ENCODE data around the gene CCL28. TPM values are rescaled to one million over a fixed set of nuclear protein-coding genes. Genes with fewer than 3 reads are reported as not detected.

Gene CCL28
- total and polyA plus RNA-seq, 2 of the 13 experiments (the other 11 are each of a cell fraction or from before 2014, with no cell fraction given), result 0.03 TPM; not detected in 1

DNA sequence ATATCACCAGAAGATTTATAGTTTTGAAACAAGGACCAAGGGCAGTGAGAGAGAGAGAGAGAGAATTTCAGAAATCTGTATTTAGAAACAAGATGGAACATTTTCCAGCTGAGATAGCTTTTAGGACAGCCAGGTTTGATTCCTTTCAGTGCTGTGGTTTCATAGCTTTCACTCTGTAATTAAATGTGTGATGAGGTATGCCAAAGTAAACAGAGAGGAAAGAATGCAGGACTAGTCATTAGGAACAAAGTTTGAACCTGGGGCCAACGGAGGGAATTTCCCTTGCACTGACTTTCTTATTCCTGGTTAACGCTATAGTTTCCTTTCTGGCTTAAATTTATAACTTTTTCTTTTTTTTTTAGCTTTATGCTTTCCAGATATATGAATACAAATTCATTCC, 10.0 kb upstream of the CCL28 start (continued):
- TF ChIP-seq, protein P1, sequence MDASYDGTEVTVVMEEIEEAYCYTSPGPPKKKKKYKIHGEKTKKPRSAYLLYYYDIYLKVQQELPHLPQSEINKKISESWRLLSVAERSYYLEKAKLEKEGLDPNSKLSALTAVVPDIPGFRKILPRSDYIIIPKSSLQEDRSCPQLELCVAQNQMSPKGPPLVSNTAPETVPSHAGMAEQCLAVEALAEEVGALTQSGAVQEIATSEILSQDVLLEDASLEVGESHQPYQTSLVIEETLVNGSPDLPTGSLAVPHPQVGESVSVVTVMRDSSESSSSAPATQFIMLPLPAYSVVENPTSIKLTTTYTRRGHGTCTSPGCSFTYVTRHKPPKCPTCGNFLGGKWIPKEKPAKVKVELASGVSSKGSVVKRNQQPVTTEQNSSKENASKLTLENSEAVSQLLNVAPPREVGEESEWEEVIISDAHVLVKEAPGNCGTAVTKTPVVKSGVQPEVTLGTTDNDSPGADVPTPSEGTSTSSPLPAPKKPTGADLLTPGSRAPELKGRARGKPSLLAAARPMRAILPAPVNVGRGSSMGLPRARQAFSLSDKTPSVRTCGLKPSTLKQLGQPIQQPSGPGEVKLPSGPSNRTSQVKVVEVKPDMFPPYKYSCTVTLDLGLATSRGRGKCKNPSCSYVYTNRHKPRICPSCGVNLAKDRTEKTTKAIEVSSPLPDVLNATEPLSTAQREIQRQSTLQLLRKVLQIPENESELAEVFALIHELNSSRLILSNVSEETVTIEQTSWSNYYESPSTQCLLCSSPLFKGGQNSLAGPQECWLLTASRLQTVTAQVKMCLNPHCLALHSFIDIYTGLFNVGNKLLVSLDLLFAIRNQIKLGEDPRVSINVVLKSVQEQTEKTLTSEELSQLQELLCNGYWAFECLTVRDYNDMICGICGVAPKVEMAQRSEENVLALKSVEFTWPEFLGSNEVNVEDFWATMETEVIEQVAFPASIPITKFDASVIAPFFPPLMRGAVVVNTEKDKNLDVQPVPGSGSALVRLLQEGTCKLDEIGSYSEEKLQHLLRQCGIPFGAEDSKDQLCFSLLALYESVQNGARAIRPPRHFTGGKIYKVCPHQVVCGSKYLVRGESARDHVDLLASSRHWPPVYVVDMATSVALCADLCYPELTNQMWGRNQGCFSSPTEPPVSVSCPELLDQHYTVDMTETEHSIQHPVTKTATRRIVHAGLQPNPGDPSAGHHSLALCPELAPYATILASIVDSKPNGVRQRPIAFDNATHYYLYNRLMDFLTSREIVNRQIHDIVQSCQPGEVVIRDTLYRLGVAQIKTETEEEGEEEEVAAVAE (CRISPR knock-in tag; IDR thresholded peaks at IDR 0.05; ENCODE audit: borderline replicate concordance), result no peak
- no peak for TF ChIP-seq ZIK1 (CRISPR knock-in tag; IDR thresholded peaks at IDR 0.05; ENCODE audit: borderline replicate concordance, low read depth)
- no peak for TF ChIP-seq ZSCAN21 (CRISPR knock-in tag; IDR thresholded peaks at IDR 0.05; ENCODE audit: borderline replicate concordance)
- TF ChIP-seq ZC3H4 (CRISPR knock-in tag; IDR thresholded peaks at IDR 0.05; ENCODE audit: borderline replicate concordance), result no peak
- TF ChIP-seq ZNF207 (IDR thresholded peaks at IDR 0.05; ENCODE audit: borderline replicate concordance), result no peak
- TF ChIP-seq NCOA2 (CRISPR knock-in tag; IDR thresholded peaks at IDR 0.05), result 0 out of 2 replicates have a peak, but pooled peaks have one; percentile 16
- no peak for TF ChIP-seq ISL2 (CRISPR knock-in tag; IDR thresholded peaks at IDR 0.05)
- no peak for TF ChIP-seq NFKB2 (CRISPR knock-in tag; IDR thresholded peaks at IDR 0.05; ENCODE audit: borderline replicate concordance)
- TF ChIP-seq NCOA5 (CRISPR knock-in tag; IDR thresholded peaks at IDR 0.05), result no peak
- TF ChIP-seq SMC3 (IDR thresholded peaks at IDR 0.05; ENCODE audit: low read length), result no peak
- no peak for TF ChIP-seq ZNF326 (CRISPR knock-in tag; IDR thresholded peaks at IDR 0.05; ENCODE audit: borderline replicate concordance)
- no peak for TF ChIP-seq ARID2 (CRISPR knock-in tag; IDR thresholded peaks at IDR 0.05; ENCODE audit: borderline replicate concordance)
- peak; percentile 82 for TF ChIP-seq ZNF652 (CRISPR knock-in tag; IDR thresholded peaks at IDR 0.05; ENCODE audit: borderline replicate concordance, low read depth)
- TF ChIP-seq ZNF570 (CRISPR knock-in tag; IDR thresholded peaks at IDR 0.05; ENCODE audit: borderline replicate concordance), result no peak
- TF ChIP-seq ZNF776 (CRISPR knock-in tag; IDR thresholded peaks at IDR 0.05), result no peak
- TF ChIP-seq NR2F6 (IDR thresholded peaks at IDR 0.05), result peak; percentile 10; the same call in 1 of the 2 replicates
- 0 out of 2 replicates have a peak, but pooled peaks have one; percentile 21 for TF ChIP-seq NR2F6 (CRISPR knock-in tag; IDR thresholded peaks at IDR 0.05)
- TF ChIP-seq, protein P2, sequence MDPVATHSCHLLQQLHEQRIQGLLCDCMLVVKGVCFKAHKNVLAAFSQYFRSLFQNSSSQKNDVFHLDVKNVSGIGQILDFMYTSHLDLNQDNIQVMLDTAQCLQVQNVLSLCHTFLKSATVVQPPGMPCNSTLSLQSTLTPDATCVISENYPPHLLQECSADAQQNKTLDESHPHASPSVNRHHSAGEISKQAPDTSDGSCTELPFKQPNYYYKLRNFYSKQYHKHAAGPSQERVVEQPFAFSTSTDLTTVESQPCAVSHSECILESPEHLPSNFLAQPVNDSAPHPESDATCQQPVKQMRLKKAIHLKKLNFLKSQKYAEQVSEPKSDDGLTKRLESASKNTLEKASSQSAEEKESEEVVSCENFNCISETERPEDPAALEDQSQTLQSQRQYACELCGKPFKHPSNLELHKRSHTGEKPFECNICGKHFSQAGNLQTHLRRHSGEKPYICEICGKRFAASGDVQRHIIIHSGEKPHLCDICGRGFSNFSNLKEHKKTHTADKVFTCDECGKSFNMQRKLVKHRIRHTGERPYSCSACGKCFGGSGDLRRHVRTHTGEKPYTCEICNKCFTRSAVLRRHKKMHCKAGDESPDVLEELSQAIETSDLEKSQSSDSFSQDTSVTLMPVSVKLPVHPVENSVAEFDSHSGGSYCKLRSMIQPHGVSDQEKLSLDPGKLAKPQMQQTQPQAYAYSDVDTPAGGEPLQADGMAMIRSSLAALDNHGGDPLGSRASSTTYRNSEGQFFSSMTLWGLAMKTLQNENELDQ (CRISPR knock-in tag; IDR thresholded peaks at IDR 0.05; ENCODE audit: borderline replicate concordance), result no peak
- TF ChIP-seq ZNF792 (CRISPR knock-in tag; IDR thresholded peaks at IDR 0.05), result 0 out of 2 replicates have a peak, but pooled peaks have one; percentile 30
- no peak for TF ChIP-seq SRSF9 (IDR thresholded peaks at IDR 0.05; ENCODE audit: borderline replicate concordance, insufficient read depth, low read depth, low read length, poor library complexity, severe bottlenecking)
- TF ChIP-seq ZSCAN22 (CRISPR knock-in tag; IDR thresholded peaks at IDR 0.05), result no peak
- peak; percentile 46; the same call in 1 of the 2 replicates for TF ChIP-seq BCL6 (CRISPR knock-in tag; IDR thresholded peaks at IDR 0.05)
- no peak for TF ChIP-seq SKI (IDR thresholded peaks at IDR 0.05; ENCODE audit: partially characterized antibody)
- TF ChIP-seq ZNF530 (CRISPR knock-in tag; IDR thresholded peaks at IDR 0.05; ENCODE audit: low read depth), result no peak
- no peak for TF ChIP-seq JARID2 (CRISPR knock-in tag; IDR thresholded peaks at IDR 0.05; ENCODE audit: insufficient replicate concordance)
- no peak for TF ChIP-seq FOXK1 (CRISPR knock-in tag; IDR thresholded peaks at IDR 0.05; ENCODE audit: borderline replicate concordance, low read depth)
- TF ChIP-seq FOXA3 (CRISPR knock-in tag; IDR thresholded peaks at IDR 0.05), result peak; percentile 84
- no peak for TF ChIP-seq ZNF615 (CRISPR knock-in tag; IDR thresholded peaks at IDR 0.05; ENCODE audit: borderline replicate concordance)

Data from HepG2 (cell line).